LNCAP (cell line): ENCODE results near the gene CRYBG1.

Experiments
- CTCF ChIP-seq: fragments of 450-650 bp; IDR thresholded peaks from 2 replicates; pipeline ENCODE4 v1.5.1; 2017; ENCODE audit warnings: mild to moderate bottlenecking

CRYBG1 gene

GRCh38 chr6:106612671-106613416, 252.3 kb downstream of the CRYBG1 start:
- TF ChIP-seq CTCF = no peak

GRCh38 chr6:106613590-106613989, 253.1 kb downstream of the CRYBG1 start:
- no peak for TF ChIP-seq CTCF

- no peak for TF ChIP-seq CTCF
Measured at GRCh38 chr6:106614166-106614565, 253.6 kb downstream of the CRYBG1 start.

GRCh38 chr6:106614592-106615257, 254.2 kb downstream of the CRYBG1 start:
- TF ChIP-seq CTCF = no peak

- TF ChIP-seq CTCF = no peak
Measured at GRCh38 chr6:106617302-106617701, 256.8 kb downstream of the CRYBG1 start.

- no peak for TF ChIP-seq CTCF
Measured at GRCh38 chr6:106617857-106618256, 257.3 kb downstream of the CRYBG1 start.

GRCh38 chr6:106618324-106618723, 257.8 kb downstream of the CRYBG1 start:
- no peak for TF ChIP-seq CTCF
